ENCODE measurements around the gene GUK1.

GRCh38 chr1:228095161-228095560 is 44.9 kb upstream of the GUK1 start:
- no peak for TF ChIP-seq CTCF (IDR thresholded peaks at IDR 0.05)
- TF ChIP-seq EZH2phosphoT487 (IDR thresholded peaks at IDR 0.05): no peak
